Stimulated activated naive CD8-positive, alpha-beta T cell treated with anti-CD3 and anti-CD28 coated beads, Interleukin-15, Interleukin-2, amounts not matched to agents 100 U/mL and 50 U/mL, for 24 hours (primary cell): ENCODE data around the gene FXR2.

Source experiments
- ATAC-seq: fragments of 150-1000 bp; cut with Tn5 transposase; one replicate; pipeline ENCODE4 v1.10.0; 2021
- DNase-seq: peaks from one replicate; pipeline ENCODE4 v3.0.0; 2021

The FXR2 gene

DNA sequence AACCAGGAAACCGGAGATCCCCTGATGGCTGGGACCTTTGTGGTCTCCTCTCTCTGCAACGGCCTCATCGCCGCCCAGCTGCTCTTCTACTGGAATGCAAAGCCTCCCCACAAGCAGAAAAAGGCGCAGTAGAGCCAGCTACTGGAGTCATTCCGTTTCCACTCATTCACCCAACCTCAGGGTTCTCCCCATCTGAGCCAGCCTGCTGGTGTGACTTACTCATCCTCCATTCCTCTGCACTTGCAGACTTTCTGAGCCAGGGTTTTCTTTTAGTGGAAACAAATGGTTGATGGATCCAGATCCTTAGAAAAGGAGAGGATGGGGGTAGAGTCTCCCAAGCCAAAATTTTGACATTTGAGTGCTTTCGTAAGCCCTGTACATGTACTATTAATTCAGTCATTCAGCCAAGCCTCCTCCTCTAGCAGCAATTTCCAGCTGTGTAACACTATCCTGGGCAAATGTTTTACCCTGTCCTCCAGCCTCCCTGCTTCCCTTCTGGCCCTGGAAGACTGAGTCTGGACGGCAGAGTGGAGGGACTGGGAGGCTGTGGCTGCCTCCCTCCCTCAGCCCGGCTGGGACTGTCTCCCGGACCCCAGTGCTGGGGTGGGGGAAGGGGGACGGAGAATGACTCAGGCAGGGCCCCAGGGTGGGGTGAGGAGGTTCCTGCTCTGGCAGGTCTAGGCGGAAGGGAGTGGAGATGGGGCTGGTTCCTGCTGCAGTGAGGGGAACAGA is 27.1 kb downstream of the FXR2 start:
- ATAC-seq, result no peak
- DNase-seq, result no peak

DNA sequence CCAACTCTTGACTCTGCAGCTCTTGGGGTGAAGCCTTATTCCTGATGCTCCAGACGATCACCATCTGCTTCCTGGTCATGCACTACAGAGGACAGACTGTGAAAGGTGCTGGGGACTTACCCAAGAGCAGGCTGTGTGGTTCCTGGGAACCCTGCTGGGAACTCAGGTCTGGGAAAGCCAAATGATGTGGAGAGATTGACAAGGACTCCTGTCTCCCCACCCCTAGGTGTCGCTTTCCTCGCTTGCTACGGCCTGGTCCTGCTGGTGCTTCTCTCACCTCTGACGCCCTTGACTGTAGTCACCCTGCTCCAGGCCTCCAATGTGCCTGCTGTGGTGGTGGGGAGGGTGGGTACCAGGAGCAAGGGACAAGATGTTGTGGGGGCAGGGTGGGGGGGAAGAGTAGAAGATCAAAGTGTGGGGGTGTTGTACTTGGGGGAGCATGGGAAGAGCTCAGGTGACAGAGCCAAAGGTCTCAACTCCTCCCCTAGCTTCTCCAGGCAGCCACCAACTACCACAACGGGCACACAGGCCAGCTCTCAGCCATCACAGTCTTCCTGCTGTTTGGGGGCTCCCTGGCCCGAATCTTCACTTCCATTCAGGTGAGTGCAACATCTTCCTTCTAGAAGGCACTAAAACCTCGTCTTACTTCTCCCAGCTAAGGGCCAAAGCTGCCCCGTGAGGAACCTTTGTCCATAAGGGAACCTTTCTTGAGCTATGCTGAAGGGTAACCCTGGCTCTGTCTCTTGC is 27.9 kb downstream of the FXR2 start:
- DNase-seq (no peak), ATAC-seq (no peak)

DNA sequence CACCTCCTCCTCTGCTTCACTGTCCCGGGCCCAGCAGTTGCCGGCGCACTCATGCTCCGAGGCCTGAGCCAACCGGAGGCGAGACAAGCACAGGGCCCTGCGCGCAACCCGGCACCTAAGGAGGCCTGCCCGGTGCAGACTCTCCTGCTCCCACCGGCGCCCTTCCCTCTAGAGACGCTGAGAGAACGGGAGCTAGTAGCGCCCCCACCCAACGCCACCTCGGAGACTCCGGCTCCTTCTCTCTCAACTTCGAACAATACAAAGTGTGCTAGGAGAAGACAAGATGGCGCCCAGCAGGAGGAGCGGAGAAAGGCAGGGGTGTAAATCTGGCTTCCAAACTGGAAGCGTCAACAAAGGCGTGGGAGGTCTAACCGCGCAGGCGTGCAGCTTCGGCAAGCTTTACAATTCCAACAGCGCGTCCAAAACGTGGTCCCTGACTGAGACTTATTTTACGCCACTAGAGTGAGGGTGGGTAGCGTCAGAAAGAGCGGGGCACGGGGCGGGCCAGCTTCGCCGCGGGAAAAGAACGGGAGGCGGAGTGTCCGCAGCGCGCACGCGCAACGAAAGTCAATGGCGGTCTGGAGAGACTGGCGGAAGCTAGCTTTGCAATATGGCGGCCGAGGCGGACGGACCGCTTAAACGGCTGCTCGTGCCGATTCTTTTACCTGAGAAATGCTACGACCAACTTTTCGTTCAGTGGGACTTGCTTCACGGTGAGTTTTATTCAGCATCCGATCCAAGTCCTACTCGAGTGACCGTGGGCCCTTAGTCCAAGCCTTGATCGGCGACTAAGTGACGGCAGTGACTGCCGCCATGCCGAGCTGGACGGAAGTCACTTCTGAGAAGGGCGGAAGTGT is 31.2 kb downstream of the FXR2 start, which contains the start of gene MPDU1:
MPDU1 (plus strand) TSS at position 600 of the 857 bp plus-strand sequence; CDS start at position 611, 11 bp downstream.
- ATAC-seq (peak; percentile 70), DNase-seq (peak; percentile 96)

DNA sequence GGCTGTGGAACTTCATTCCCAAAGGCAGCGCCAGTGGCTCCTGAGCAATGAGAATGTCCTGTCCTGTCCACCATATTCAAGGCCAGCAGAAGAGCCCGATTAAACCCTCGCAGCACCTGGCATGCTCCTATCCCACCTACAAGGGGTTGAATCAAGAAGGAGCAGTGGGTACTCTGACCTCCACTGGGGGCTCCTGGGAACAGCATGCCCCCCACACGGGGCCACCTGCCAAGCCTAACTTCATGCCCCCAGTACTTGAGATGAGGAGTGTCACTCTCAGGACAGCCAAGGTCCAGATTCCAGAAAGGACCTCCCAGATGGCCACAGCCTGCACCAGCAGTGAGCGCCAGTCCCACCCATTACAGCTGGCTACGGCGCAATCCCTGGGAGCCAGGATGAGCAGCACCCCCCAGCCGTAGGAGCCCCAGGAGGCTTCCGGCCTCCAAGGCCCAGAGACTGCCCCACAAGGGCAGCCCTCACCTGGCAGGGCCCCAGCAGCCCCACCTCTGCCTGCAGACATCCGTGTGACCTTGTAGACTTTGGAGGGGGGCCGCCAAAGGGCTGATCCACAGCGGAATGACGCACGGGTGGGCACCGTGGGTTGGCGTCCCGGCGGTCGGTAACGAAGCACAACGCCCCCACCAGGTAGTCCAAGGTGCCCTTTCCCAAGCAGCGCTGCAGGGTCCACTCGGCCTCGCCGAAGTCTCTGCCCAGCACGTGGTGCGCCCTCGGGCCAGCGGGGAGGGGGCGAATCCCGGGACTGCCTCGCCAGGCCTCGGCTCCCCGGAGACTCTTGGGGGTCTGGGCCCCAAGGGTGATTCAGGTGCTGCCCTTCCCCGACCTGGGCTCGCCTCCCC is 32.1 kb downstream of the FXR2 start:
- ATAC-seq, result no peak

DNA sequence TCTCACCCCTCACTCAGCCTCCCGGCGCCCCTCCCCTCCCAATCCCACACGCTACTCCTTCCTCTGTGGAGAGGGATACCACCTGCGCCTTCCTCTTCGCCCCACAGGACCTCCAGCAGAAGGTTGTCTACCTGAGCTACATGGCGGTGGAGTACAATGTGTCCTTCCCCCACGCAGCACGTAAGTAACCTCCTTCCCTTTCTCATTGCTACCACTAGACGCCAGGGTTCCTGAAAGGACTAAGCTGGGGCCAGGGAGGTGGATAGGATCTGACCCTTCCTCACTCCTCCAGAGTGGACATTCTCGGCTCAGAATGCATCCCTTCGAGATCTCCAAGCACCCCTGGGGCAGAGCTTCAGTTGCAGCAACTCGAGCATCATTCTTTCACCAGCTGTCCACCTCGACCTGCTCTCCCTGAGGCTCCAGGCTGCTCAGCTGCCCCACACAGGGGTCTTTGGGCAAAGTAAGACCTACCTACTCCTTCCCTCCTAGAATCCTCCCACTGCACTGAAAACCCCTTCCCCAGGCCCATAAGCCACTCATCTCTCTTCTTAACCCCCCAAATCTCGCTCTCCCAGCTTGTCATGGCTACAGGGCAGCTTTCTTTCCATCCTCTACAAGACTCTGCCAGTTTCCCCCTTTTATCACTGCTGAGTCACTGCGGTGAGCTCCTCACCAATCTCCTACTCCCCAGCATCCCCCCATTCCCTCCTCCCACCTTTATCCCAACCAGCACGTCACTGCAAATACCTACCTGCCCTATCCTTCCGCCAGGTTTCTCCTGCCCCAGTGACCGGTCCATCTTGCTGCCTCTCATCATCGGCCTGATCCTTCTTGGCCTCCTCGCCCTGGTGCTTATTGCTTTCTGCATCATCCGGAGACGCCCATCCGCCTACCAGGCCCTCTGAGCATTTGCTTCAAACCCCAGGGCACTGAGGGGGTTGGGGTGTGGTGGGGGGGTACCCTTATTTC is 33.8 kb downstream of the FXR2 start:
- DNase-seq, result no peak
- no peak for ATAC-seq

More for the DNA sequence above, 32.1 kb downstream of the FXR2 start:
- DNase-seq, result no peak

DNA sequence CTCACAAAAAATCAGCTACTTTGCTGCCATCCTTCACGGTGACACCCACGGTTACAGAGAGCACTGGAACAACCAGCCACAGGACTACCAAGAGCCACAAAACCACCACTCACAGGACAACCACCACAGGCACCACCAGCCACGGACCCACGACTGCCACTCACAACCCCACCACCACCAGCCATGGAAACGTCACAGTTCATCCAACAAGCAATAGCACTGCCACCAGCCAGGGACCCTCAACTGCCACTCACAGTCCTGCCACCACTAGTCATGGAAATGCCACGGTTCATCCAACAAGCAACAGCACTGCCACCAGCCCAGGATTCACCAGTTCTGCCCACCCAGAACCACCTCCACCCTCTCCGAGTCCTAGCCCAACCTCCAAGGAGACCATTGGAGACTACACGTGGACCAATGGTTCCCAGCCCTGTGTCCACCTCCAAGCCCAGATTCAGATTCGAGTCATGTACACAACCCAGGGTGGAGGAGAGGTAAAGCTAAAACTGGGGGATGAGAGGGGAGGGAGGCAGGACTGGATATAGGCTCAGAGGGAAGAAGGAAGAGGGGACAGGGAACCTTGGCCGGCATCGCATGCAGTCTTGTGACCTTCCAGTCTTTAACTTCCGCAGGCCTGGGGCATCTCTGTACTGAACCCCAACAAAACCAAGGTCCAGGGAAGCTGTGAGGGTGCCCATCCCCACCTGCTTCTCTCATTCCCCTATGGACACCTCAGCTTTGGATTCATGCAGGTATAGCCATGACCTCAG is 34.7 kb downstream of the FXR2 start:
- ATAC-seq, result no peak
- peak; percentile 52 for DNase-seq

DNA sequence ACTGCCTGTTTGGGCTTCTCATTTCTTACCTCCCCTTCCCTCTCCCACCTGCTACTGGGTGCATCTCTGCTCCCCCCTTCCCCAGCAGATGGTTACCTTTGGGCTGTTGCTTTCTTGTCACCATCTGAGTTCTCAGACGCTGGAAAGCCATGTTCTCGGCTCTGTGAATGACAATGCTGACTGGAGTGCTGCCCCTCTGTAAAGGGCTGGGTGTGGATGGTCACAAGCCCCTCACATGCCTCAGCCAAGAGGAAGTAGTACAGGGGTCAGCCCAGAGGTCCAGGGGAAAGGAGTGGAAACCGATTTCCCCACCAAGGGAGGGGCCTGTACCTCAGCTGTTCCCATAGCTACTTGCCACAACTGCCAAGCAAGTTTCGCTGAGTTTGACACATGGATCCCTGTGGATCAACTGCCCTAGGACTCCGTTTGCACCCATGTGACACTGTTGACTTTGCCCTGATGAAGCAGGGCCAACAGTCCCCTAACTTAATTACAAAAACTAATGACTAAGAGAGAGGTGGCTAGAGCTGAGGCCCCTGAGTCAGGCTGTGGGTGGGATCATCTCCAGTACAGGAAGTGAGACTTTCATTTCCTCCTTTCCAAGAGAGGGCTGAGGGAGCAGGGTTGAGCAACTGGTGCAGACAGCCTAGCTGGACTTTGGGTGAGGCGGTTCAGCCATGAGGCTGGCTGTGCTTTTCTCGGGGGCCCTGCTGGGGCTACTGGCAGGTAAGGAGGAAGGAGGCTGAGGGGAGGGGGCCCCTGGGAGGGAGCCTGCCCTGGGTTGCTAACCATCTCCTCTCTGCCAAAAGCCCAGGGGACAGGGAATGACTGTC is 35.5 kb downstream of the FXR2 start, which contains the start of gene CD68:
CD68 (plus strand) TSS at position 638 of the 833 bp plus-strand sequence; CDS start at position 678, 40 bp downstream.
- ATAC-seq (peak; percentile 76), DNase-seq (peak; percentile 80)

DNA sequence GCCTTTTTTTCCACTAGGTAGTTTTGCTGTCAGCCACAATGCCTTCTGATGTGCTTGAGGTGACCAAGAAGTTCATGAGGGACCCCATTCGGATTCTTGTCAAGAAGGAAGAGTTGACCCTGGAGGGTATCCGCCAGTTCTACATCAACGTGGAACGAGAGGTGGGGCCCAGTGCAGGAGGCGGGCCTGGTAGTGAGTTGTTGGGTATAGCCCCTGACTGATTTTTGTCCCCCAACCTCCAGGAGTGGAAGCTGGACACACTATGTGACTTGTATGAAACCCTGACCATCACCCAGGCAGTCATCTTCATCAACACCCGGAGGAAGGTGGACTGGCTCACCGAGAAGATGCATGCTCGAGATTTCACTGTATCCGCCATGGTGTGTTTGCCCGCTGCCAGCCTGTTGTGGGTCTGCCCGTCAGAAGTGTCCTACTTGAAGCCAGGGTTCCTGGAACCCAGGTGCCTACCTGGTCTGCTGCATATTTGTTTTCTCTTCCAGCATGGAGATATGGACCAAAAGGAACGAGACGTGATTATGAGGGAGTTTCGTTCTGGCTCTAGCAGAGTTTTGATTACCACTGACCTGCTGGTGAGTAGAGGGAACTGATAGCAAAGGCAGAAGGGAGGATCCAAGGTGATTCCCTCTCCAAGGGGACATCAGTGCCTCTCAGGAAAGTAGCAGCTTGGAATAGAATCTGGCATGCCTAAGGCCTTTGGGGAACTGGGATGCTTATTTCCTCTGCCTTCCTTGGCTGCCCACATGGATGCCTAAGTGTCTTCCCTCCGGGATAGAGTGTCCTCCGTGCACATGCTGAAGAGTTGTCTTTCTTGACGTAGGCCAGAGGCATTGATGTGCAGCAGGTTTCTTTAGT is 37.1 kb downstream of the FXR2 start:
- no peak for ATAC-seq
- DNase-seq, result no peak

DNA sequence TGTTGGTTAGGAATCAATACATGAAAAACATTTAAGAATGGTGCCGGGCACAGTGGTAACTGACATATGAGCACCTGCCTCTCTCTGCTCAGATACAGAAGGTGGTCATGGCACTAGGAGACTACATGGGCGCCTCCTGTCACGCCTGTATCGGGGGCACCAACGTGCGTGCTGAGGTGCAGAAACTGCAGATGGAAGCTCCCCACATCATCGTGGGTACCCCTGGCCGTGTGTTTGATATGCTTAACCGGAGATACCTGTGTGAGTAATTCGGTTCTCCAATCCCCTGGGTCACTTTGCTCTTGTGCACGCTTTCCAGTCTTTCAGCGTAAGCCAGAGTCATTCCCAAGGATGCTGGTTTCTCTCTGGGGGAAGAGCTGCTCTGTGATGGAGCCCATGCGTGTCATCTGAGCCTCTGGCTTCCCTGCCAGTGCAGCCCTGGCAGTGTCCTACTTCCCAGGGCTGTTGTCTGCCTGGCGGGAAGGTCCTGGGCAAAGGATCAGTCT is 38.2 kb downstream of the FXR2 start:
- ATAC-seq (no peak), DNase-seq (no peak)

DNA sequence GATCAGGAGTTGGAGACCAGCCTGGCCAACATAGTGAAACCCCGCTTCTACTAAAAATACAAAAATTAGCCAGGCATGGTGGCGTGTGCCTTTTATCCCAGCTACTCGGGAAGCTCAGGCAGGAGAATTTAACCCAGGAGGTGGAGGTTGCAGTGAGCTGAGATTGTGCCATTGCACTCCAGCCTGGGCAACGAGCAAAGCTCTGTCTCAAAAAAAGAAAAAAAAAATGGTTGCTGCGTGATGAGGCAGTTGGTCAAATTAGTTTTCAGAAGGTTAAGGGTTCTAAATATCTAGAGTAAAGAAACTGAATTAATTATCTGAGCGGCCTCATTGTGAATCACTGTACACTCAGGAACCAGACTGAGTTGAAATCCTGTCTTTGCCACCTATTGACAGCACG is 38.7 kb downstream of the FXR2 start:
- ATAC-seq, result no peak
- DNase-seq, result no peak

DNA sequence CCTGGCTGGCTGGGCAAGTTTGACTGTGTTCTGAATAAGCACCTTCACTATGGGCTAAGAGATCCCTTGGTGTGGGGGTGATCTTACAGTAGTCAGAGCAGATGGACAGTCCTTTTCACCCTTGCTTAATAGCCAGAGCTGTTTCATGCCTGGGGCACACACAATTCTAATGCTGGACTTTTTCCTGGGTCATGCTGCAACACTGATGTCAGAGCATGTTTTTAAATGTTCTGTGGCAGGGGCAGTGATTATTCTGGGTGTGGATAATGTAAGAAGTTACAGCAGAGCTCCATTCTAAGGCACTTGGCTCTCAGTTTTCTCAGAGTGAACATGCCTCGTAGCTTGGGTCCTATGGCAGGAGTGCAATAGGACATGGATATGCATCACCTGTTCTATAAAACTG is 39.2 kb downstream of the FXR2 start:
- no peak for DNase-seq
- ATAC-seq, result no peak

DNA sequence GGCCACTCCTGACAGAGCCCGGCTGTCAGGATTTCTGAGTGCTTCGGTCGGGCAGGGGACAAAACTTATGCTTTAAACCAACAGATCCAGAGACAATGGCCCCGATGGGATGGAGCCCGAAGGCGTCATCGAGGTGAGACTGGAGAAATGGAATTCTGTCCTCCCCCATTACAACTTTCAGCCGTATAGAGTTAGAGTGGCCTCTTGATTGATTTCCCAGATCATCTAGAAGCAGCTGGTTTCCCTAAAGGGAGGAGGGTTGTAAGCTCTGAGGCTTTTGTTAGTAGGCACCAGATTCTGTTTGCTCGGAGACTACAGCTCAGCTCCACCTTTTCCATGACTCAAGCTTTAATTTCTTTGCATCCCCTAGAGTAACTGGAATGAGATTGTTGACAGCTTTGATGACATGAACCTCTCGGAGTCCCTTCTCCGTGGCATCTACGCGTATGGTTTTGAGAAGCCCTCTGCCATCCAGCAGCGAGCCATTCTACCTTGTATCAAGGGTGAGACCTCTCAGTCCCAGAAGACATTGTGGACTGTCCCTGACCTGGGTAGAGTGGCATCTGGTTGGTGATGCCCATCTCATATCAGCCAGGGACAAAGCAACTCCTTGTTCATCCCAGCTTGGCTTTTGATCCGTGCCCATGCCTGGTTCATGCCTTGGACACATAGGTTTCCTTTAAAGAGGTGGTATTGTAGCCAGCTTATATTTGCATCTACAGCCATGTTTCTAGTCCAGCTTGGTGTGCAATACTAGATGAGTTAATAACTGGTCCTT is 40.3 kb downstream of the FXR2 start:
- DNase-seq (no peak), ATAC-seq (no peak)

DNA sequence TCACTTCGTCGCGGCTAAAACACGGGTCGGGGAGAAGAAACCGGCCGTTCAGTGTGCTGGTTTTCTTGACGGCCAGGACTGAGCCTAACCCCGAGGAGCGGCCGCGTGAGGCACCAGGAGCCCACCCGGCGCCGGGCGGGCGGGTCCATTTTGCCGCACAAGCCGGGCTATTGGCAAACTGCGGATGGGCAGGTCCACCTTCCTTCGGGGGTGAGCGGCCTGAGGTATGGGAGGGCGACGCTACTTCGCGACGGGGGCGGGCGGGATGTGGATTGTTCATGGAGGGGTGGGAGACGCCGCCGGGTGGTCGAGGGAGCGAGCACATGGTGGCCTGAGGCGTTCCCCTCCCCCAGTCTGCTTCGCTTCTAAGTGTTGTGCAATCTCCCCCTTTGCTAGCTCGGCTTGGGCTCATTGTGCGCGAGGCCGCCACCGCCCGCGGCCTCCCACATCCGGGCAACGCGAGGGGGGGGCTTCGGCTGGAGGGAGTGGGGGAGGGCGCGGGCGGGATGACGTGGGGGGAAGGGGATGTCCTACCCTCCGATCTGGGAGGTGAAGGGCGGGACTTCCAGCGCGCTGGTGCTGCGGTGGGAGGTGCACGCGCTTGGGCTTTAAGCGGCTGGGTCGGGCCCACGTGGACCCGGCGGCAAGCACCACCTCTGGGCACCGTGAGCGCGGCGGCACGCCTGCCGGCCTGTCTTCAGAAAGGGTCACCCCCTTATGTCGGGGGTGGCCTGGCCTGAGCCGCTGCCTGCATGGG is 41.2 kb downstream of the FXR2 start:
- DNase-seq (peak; percentile 91), ATAC-seq (peak; percentile 42)

DNA sequence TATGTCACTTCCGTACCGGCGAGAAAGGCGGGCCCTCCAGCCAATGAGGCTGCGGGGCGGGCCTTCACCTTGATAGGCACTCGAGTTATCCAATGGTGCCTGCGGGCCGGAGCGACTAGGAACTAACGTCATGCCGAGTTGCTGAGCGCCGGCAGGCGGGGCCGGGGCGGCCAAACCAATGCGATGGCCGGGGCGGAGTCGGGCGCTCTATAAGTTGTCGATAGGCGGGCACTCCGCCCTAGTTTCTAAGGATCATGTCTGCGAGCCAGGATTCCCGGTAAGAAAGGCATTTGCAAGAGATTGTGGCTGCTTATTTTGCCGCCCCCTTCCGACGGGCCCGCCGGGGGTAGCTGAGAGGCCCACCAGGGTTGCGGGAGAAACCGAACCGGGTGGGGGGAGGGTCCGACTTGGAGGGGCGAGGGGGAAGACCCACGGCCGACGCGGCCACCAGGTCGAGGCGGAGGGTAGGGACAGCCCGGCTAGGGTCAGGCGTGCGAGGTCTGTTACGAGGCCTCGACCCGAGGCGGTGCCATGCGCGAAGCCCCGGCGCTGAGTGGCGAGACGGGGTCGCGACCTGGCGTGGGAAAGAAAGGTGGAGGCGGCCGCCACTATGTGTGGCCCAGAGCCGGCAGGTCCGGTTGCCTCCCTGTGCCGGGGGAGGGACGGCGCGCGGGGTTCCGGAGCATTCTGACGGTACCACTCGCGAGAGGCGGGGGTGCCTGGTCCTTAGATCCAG is 41.9 kb downstream of the FXR2 start:
- ATAC-seq (peak; percentile 93), DNase-seq (peak; percentile 99)

DNA sequence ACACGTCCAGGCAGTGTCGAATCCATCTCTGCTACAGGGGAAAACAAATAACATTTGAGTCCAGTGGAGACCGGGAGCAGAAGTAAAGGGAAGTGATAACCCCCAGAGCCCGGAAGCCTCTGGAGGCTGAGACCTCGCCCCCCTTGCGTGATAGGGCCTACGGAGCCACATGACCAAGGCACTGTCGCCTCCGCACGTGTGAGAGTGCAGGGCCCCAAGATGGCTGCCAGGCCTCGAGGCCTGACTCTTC is 42.4 kb downstream of the FXR2 start:
- ATAC-seq (no peak), DNase-seq (no peak)
